Measurements from ENCODE around the gene MYO5B.
A peak's percentile ranks its signal among the peaks of the same experiment; 100 is the strongest.
"Not testable (repeated sequence)": the region's sequence is repeated elsewhere in the genome, so short reads cannot be mapped to it uniquely, and the experiment has no call there.

MYO5B gene

DNA sequence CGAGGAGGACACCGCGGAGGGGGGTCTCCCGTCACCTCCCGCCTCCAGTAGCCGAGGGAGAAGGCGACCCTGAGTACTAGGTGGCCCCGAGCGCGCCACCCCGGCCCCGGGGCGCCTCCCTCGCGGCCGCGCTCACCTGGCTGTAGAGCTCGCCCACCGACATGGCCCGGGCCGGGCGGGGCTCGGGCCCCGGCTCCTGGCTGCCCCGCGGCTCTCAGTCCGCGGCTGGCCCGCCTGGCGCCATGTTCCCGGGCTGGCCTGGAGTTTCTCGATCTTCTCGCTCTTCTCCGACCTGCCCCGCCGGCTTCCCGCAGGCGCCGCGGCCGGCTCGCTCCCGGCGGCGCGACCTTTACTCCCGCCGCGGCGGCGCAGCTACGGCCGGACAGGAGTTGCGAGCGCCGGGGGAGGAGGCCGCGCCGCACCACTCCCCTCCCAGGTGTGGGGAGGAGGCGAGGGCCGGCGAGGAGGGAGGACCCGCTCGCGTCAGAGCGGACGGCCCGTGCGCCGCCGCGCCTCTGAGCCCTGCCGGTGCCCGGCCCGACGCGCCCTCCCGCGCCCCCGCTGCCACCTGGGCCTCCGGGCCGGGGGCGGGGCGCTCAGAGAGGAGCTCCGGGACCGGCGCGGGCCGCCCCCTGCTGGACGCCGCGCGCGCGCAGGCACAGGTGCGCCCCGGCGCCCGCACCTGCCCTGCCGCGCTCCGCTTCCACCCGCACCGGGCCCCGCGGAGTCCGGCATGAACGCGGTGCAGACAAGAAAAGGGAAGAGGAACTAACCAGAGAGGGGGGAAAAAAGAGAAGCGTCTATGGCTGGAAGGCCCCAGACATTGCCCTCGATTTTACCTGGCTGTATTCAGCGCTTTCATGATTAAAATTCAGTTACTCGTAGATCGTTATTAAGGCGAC, at the start of gene MYO5B:
TSS of gene MYO5B (minus strand) at position 517 of the 902 bp plus-strand sequence. CDS start at position 163, 354 bp downstream.
- DNase-seq: peak; percentile 39

DNA sequence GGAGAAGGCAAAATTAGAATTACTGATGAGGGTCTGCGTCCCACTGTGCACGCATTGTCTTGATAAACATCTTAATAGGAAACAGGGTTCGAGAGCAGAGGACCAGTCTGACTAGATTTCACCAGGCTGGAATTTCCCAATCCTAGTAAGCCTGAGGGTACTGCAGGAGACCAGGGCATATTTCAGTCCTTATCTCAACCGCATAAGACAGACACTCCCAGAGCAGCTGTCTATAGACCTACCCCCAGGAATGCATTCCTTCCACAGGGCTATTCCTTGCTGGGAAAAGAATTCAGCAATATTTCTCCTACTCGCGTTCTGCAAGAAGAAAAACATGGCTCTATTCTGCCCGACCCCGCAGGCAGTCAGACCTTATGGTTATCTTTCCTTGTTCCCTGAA, 46.8 kb upstream of the MYO5B start:
- not testable (repeated sequence) for DNase-seq

DNA sequence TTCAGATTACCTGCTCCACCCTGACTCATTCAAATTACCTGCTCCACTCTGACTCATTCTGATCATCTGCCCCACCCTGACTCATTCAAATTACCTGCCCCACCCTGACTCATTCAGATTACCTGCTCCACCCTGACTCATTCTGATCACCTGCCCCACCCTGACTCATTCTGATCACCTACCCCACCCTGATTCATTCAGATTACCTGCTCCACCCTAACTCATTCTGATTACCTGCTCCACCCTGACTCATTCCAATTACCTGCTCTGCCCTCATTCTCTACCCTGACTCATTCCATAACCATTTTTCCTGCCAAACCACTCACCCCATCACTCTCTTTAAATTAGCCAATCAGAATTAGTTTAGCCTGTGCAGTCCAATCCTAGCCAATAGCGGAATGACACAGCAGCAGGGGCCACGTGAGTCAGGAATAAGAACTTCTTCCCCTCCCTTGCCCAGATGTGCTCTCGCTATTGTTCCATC, 45.2 kb upstream of the MYO5B start:
- DNase-seq: no peak

DNA sequence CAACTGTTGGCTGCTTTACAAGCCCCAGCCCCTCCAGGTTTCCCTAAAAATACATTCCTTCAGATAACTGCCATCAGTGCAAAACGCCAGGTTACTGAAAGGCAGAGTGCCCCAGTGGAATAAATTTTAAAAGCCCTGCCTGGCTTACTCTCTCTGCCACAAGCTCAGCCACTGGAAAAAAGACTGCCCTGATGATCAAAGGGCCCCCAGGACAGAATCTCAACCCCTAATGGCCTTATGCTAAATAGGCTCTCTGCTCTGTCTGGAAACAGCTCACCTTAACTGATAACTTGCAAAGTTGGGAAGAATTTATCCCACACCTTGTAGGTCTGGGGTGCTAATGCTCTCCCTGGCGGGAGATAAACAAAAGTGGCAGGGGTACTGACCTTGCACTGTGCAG, 37.5 kb upstream of the MYO5B start:
- DNase-seq: no peak

DNA sequence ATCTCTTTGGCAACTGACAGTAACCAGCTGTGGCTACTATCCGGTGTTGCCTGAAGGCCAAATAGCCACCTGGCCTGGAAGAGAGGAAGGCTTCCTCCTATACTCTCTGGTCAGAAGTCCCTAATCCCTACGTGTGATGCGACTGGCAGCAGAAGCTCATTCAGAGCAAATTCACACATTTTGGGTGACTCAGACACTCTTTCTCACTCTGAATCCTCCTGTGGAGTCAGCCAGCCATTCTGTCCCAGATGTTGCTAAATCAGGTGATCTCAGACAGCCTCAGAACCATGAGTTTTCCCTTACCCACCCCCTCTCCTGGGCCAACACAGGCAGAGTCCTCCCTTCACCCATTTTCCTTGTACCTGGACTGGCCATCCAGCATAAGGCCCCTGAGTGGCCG, 36.7 kb upstream of the MYO5B start:
- no peak for DNase-seq

DNA sequence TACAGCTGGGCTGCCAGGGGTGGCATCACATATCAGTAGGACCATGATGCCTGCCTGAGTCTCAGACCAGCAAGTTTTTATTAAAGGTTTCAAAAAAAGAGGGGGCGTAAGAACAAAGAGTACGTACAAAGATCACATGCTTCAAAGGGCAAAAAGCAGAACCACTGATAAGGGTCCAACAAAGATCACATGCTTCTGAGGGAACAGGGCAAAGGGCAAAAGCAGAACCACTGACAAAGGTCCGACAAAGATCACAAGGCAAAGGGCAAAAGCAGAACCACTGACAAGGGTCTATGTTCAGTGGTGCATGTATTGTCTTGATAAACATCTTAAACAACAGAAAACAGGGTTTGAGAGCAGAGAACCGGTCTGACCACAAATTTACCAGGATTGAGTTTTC, 25.3 kb upstream of the MYO5B start:
- DNase-seq: not testable (repeated sequence)

DNA sequence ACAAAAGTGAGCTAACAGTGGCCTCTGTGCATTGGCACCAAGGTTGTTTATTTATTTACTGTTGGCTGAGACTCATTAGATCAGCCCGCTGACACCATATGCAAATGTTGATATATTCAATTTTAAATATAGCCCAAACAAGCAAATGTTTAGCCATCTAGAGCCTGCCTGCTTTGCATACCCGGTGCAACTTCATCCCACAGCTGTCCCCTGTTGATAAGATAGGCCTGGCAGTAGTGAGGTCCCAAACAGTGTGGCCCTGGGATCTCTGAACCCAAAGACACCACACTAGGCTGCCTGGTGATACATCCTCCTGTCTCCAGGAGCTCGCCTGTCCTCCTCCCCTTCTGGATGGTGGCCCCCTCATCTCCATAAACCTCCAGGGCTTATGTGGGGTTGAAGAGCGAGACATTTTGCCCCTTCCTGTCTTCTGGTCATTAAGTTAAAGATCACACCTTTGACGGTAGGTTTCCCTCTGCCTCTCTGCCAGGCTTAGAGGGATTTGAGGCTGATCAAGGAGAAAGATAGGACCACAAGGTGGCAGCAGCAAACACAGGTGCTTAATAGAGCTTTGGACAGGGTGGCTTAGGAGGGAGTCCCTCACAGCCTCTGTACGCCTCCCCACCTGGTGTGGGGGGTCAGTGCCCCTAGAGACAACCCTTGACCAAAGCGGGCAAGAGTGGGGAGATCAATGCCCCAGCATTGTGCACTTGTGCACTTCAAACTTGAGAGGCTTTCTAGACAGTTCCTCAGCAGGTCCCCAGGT, 23.7 kb upstream of the MYO5B start:
- peak; percentile 37 for DNase-seq

DNA sequence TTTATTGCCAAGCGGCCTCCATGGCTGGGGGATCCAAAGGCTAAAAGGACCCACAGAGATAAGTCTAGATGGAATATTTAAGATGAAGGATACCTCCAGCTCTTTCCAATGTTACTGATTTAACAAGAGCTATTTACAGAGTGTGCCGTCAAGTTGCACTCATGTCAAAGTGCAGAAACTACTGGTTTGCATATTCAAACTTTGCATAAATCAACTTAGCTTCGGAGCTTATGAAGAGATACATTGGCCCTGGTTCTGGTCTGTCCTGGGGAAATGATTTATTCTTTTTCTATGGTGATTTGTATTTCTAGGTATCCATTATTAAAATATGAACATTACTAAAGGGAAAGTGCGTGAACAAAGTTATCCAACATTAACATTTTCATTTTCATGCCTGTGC, 14.4 kb upstream of the MYO5B start:
- DNase-seq: no peak

DNA sequence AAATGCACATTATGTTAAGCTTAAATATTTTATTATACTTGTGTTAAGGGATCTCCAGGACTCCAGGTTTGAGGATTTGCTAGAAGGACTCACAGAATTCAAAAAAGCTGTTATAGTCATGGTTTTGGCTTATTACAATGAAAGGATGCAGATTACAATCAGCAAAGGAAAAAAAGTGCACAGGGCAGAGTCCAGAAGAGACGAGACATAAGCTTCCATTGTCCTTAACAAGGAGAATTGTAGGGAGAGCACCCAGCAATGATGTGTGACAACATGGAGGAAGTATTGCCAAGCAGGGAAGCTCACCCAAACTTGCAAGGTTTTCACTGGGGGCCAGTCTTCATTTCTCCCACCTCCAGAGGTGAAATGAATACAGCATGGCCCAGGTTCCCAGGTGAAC, 12.8 kb upstream of the MYO5B start:
- no peak for DNase-seq

DNA sequence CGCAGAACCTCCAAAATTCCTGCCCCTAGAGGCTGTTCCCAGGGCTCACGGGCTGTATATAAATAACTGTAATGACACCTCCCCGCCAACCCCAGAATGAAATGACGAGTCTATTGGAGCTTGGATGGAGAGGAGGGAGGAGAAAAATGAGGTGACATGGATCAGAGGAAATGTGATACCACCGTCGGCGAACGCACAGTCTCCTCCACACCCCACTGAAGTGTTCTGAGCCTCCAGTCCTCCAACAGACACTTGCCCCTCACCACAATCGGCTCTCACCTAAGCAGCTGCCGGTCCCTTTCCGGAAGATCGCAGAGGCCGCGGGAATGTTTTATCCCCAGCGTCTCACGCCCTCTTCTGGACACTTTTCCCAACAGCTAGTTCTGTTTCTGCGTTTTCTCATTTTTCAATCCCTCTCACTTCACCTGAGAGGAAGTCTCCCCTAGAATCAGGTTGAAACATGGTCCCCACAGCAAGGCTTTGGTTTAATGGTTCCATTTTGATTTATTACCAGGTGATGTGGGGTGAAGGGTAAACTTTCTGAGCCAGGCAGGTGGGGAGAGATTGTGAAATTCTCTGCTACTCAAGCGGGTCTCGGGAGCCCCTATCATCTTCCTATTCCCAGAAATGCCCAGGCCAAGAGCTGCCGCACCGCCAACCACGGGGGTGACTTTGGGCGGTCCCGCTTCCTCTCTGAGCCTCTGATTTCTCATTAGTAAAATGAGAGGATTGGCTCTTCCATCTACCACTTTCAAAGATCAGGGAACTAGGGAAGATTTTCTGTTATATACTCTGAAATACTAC, 9.1 kb upstream of the MYO5B start:
- no peak for DNase-seq

DNA sequence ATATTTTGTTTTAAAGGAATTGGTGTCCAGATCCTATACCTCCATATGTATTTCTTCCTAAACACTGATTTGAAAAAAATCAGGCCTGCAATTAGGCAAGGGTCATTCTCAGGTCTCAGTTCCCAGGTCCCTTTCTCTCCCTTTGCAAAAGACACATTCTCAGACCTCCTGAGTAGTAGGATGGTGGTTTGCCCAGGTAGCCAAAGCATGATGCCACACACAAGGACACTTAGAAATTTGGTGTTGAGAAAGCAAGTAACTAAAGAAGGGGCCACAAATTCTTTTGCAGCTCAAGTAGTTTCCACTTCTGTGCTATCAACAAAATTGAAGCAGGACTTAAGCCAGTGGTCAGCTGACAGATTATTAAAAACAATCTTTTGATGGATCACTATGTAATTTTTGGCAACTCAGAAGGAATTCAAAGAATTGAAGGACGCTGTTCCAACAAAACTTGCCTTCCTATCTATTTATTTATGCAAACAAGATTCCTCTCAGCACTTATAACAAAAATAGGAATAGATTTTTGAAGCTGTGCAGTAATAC, 6.6 kb upstream of the MYO5B start:
- DNase-seq: no peak

DNA sequence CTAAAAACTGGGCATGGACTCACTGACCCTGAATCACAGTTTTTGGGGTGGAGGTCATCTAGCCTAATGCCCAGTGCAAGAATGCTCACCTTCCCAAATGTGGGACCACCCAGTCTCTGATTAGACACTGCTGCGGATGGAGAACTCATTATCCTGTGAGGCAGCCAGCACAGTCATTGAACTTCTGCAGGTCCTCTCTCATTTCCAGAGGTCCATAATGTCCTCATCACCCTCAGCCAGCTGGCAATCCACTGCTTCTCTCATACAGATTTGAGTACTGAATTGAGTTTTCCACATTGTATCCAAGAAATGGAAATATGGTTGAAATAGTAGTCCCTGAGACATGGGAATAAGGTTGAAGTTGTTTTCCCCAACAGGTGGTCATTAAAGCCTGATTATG, 5.0 kb upstream of the MYO5B start:
- DNase-seq: no peak

DNA sequence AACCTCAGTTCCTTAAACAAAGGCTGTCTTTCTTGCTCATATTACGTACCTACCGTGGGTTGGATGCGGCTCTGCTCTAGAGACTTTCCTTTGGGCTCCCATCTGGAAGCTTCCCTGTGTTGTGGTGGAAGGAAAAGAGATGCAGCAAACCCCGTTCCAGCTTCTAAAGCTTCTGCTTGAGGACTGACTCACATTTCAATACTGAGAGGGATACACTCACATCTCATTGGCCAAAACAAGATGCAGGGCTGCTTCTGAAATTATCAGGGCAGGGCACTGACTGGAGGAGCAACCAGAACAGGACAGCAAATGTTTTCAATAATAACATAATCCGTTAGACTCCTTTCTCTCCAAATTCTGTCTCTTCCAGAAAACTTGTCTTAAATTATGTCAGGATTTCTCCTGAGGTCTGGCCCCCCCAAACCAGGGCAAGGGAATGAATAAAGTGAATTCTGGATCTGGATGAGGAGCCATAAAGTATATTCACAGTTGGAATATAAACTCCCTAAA, 4.5 kb upstream of the MYO5B start:
- DNase-seq: no peak

DNA sequence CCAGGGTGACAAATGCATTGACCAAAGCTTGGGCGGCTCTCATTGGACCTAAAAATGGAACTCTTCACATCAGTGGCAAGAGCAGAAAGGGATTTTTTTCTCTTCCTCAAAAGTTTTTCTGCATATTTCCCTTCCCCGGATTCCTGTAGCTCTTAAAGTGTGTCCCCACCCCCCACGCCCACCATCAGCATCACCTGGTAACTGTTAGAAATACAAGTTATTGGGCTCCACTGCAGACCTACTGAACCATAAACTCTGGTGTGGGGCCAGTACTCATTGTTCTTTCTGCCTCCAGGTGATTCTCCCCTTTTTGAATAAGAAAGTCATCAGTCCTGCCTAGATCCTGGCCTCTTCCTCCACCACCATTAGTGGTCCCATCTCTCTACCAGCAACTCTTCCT, 1.3 kb upstream of the MYO5B start:
- no peak for DNase-seq

DNA sequence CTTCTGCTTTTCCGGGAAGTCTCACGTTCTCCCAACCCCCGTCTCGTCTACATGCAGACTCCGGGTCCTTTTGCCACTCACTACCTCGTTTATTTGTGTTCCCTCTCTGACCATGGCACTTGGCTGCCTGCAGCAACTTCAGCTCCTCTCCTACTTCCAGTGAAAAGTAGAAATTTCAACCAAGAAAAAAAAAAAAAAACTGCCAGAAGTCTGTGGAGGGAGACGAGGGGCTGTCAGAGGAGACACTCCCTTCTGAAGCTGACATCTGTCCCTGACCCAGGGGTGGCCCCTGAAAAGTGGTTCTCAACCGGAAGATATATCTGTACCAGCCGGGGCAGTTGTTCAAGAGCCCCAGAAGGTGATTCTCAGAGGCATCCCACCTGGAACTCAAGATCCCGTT, 742 bp upstream of the MYO5B start:
- no peak for DNase-seq

DNA sequence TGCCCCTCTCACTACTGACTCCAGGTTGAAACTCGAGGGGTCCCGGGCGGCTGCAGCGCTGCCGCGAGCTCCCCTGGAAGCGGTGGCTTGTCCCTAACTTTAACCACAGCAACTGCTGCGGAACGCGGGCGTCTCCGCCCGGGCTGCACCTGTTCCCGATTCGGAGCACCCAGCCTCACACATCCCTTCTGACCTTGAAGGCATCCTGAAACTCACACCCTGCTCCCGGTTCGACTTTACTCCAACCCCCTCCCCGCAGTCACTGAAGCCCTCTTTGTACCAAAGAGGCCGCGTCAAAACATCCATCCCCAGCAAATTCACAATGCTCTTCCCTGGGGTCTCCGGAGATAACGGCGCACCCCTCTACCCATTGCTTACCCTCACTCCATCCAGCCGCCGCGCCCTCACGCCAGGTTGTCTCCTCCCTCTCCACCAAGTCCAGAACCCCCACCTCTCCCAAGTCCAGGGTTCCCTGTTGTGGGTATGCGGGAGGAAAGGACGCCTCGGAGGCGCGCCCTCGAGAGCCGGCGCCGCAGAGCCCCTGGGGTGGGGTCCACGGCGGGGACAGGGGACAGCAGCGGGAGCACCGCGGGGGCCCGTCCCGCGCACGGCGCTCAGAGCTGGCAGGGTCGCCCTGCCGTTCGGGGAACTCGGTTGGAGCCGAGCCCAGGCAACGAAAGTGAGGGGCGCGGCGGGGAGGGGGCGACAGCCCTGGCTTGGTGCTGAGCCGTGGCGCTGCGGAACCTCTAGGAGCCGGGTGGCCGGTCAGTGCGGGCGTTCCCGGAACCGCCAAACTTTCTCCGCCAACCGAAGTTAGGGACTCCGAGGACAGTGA, 934 bp downstream of the MYO5B start:
- no peak for DNase-seq

DNA sequence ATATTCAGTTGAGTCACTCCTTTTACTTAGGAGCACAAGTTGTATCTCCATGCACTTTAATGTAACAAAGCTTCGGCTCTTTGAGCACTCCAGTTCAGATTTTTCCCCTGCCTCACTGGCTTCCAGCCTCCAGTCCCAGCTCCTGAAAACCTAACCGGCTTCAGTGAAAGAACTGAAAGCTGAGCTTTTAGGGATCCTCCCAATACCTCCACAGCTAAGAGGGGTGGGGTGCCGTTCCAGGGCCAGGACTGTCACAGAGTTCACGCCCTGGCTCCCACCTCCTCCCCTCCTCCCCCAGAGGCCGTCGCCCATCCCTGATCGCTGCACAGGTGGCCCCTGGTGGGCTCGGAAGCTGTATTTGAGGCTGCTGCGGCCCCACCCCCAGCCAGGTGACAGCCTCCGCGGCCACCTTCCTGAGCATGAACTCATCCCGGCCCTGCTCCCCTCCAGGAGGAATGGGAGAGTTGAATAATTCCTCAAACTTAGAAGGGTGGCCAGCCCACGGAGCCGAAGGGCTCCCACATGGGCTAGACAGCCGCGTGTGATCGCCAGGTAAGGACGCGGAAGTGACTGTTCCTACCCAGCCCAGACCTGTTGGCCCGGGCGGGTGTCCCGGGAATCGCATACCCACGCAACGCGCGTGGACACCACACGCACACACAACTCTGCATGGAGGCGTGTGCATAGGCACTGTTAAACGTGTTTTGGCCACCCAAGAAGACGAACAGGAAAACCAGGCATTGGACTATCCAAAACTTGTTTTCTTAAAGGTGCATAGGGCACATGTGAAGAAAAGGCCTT, 1.8 kb downstream of the MYO5B start:
- DNase-seq: no peak

DNA sequence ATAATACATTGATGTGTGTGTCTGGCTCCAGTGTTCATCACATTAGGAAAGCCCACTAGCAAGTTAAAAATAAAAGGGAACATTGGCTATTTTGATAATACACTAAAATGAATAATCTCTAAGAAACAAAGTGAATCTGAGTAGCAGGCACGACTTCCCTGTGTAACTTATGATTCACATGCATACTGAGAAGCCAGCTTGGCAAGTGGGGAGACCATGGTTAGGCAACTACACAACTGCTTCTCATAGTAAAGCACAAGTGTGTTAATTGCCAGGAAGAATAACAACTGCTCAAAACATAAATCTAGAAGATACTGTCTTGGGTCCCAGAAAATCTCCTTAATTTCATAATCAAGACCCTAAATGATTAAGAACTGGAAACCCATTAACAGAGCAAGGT, 4.0 kb downstream of the MYO5B start:
- DNase-seq: no peak

DNA sequence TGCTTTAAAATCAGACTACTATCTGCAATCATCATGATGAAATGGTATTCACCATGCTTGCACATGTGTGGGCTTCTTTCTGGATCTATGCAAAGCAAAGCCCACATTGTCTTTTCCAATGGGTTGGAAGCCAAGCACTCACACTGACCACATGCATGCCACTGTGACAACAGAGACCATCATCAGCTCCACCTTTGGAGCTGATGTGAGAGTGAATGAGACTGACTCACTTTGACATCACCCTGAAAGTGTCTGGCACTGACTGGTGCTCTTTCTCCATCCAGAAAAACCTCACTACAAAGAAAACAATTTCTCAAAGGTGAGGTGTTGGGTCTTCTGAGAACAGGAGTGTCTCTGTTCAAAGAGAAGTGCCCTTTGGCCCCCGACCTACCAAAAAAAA, 4.7 kb downstream of the MYO5B start:
- peak; percentile 8 for DNase-seq

DNA sequence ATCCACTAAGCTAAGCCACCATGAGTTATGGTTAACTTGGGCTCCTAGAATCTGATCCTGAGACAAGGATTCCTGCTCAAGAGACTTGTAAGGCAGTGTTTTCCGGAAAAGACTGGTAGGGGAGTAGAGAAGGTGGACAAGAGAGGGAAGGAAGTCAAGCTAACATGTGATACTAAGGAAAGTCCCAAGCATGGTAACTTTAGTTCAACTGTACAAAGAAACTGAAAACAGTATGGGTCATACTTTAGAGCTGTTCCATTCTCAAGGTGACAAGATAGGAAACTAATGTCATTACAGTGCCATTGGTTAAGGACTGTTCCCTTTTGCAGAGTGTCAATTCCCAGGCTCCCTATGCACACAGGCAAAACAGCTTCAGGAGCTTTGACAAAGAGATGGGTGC, 5.8 kb downstream of the MYO5B start:
- DNase-seq: no peak

DNA sequence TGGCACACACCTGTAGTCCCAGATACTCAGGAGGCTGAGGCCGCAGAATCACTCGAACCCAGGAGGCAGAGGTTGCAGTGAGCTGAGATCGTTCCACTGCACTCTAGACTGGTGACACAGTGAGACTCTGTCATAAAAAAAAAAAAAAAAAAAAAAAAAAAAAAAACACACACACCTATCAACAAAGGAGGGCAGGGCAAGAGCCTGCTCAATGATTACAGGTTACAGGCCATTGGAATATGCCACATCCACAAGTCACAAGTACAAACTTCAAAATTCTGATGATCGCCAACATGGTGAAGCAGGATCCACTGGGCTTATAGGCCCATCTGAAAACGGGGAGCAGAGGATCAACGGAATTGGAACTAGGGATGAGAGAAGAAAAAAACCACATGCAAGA, 6.3 kb downstream of the MYO5B start:
- DNase-seq: no peak

Data from stimulated activated CD4-positive, alpha-beta T cell treated with anti-CD3 and anti-CD28 coated beads, Interleukin-4, amount 100 ng/mL, for 24 hours (primary cell).